NCI-H2171 treated with DMSO at 0.1 percent for 48 hours (cell line): ENCODE results near the gene RGS17.

Experiments
- DNase-seq: peaks from one replicate; lab custom pipeline; 2025; lab: John Stamatoyannopoulos, UW

RGS17 gene

GRCh38 chr6:153083869-153084268 lies 47.2 kb downstream of the RGS17 start:
- DNase-seq = no peak

- DNase-seq = no peak
Observed at GRCh38 chr6:153081914-153082313, 49.2 kb downstream of the RGS17 start.

GRCh38 chr6:153076431-153076830 lies 54.7 kb downstream of the RGS17 start:
- DNase-seq = no peak

DNA sequence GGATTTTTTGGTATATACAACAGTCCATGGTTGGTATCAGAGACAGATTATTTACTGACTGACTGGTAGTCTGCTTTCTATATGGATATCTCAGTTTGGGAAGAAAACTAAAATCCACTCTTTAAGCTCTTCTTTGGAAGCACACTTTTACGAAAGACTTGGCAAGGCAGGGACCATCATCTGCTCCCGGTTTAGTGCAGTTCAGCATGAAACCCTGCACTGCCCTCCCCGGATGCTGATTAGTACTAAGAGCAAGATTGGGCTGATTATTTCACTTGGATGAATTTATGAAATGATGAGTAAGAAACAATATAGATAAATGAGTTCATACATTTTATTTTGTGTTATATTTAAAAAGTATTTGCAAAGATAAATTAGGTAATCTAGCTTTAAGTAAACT lies 56.3 kb downstream of the RGS17 start:
- DNase-seq = no peak

DNA sequence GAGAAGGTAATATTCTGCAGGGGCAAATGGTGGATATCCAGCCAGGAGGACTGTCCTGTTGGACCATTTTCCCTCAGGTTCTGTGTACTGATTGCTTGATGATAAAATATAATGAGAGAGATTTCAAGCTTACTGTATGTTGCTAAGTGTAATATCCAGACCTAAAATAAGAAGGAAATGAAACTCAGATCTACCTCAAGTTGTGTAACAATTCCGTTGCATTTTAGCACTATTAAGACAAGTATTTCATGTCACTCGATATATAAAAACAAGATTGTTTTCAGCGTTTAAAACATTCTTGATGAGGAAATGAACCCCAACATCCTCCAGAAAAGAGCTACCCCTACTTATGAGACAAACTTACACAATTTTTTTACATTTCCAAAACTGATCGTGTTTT lies 57.2 kb downstream of the RGS17 start:
- DNase-seq = no peak

DNA sequence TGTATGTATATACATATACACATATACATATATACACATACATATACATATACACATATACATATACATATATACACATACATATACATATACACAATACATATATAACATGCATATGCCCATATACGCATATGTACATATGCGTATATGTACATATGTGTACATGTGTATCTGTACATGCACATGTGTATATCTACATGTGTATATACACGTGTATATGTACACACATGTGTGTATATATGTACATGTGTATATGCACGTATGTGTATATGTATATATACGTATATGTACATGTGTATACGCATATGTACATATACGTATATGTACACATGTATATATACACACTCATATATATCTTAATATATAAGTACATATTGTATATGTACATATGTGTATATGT lies 60.3 kb downstream of the RGS17 start:
- no peak for DNase-seq

DNA sequence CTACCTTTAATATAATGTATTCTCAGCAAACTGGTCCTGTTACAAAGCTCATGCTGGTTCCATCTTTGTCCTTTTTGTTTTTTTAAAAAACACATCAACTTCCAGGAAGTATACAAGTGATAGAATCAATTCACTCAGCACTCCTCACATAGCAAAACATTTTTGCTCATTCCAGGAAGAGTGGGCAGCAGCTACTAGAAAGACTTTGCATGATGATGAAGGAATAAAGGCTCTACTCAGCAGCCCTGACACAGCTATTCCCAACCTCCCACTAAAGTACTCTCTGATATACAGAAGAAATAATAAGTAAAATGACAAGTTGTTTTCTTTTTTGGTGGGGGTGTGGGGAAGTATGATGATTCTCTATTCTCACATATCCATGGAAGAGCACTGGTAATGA lies 61.2 kb downstream of the RGS17 start:
- DNase-seq = no peak

GRCh38 chr6:153065222-153065621 lies 65.9 kb downstream of the RGS17 start:
- DNase-seq = no peak

GRCh38 chr6:153063936-153064335 lies 67.1 kb downstream of the RGS17 start:
- no peak for DNase-seq

- no peak for DNase-seq
Observed at GRCh38 chr6:153062516-153062915, 68.6 kb downstream of the RGS17 start.

DNA sequence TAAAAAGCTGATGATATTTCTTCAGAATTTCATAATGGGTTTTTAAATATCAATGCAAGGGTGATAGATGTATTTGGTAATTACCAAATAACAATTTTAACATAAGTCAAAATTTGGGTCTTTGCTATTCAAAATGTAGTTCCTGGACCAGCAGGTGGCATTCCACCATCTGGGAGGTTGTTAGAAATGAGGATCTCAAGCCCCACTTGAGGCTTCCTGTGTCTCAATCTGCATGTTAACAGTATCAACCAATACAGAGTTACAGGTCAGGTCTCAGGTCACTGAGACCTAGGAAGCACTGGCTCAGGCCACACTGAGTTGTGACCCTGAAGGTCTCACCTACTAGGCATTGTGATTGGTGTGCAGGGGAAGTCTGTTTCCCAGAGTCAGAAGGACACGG lies 71.3 kb downstream of the RGS17 start:
- no peak for DNase-seq

- no peak for DNase-seq
Observed at GRCh38 chr6:153059311-153059710, 71.8 kb downstream of the RGS17 start.

DNA sequence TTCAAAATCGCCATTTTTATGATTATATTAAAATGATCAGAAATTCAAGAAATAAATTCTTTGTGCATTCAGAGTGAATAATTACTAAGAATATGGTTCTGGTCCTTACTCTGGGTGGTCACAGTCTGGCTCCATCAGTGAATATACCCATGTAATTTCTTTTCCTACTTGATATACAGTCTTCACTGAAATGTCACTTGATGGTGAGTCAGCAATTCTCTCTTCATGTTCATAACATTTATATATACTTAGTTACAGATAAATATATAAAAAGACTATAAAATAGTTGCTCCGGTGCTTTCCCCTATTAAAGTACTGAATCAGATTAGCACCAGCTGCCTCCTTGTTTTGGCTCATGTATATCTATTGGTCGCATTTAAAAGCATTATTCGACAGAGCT lies 72.2 kb downstream of the RGS17 start:
- no peak for DNase-seq

- DNase-seq = no peak
Observed at GRCh38 chr6:153058291-153058690, 72.8 kb downstream of the RGS17 start.

DNA sequence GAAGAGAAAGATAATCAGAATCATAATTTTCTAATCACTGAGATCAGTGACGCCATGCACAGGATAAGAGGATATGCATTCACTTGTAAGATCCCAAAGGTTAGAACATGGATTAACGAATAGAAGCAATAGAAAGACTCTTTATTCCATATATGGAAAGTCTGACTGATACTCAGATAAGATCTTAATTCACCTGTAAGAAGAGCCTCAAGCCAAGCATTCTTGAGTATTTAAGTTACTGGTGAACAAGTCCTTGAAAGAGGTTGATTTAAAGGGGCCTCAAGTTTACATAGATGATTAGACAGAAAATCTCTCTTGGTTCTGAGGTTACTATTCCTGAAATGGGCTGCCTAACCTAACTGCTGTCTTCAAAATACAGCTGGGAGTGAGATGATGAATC lies 74.8 kb downstream of the RGS17 start:
- peak; percentile 10 for DNase-seq

GRCh38 chr6:153051801-153052200 lies 79.3 kb downstream of the RGS17 start:
- no peak for DNase-seq

DNA sequence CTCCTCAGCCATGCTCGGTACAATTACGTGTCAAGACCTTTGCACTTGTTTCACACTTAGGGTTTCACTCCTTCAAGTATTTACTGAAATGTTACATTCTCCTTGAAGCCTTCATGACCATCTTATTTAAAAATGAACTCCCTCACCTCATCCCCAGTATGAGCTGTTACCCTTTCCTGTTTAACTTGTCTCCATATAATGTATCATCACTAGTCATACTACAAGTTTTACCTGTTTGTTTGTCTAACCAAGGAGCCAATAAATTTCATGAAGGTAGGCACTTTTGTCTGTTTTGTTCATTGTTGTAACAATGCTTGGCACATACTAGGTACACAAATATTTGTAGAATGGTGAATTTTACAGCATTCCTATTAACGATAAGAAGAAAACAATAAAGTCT lies 82.5 kb downstream of the RGS17 start:
- no peak for DNase-seq

- no peak for DNase-seq
Observed at GRCh38 chr6:153047386-153047785, 83.7 kb downstream of the RGS17 start.

- peak; percentile 12 for DNase-seq
Observed at GRCh38 chr6:153045271-153045670, 85.8 kb downstream of the RGS17 start.

DNA sequence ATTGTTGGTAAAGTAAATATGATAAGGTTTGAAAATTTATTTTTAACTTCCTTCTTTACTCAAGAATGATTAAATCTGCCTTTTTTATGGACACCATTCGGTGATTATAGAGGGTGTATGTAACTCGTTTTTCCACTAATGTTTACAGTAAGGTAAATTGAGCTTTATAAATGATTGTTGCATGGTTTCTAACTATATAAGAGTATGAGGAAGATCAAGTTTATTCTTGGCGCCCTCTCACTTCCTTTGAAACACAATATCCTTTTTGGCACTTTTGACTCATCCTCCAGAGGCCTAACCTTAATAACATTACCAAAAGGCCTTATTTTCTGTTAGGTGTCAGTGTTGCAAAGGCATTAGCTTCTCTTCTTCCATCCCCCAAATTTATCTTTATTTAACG lies 86.8 kb downstream of the RGS17 start:
- DNase-seq = peak; percentile 5

GRCh38 chr6:153043719-153044118 lies 87.4 kb downstream of the RGS17 start:
- DNase-seq = peak; percentile 64

DNA sequence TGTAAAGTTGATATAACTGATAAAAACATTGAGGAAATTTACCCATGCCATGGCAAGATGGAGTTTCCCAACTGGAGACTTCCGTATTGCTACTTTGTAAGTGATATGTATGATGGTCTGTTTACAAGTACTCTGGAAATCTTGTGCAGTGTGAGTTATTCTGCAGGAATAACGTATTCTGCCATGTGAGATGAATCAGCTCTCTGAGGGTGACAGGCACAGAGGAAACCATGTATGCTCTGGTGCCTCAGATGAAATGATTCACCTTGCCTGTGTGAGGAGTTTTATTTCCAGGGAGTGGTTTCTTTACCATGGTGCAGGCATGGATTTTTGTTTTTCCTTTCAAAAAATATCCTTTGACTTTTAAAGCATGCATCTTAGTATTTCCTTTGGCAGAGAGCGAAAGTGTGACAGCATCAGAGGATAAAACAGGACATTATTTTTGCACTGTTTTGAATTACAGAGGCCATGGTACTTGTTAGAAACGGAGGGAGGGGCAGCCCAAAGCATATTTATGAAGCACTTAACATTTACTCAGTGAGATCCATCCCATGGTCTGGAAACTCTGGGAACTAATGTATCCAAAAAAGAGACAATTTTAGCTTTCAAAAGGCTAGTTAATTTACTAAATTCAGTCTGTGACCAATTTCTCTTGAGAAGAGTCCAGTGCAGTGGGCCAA lies 92.6 kb downstream of the RGS17 start:
- no peak for DNase-seq

- no peak for DNase-seq
Observed at GRCh38 chr6:153034139-153034538, 96.9 kb downstream of the RGS17 start.

DNA sequence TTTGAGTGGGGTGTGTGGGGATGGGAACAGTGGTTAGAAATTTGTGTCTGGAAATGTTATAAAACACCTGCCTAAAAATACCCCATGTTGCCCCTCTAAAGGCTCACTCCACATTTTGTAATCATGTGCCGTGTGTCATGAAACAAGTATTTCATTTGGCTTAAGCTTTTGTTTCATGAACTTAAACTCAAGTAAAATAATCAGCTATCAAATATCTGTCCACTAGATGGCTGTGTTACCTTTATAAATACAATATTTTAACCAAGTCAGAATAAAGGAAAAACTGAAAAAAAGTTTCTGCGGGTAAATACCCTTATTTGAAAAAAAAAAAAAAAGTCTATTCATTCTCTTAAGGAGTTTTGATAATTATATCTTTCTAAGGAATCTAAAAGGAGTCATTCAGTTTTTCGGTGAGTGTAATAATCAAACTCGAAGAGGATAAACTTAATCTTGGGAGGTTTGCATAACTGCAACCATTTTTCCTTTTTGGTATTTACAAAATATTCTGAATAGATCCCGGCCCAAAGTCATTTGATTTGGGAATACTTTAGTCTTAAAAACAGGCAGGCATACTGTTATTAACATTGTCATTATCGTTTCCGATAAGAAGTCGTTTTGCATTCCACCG lies 98.7 kb downstream of the RGS17 start:
- peak; percentile 27 for DNase-seq
